ENCODE data around the gene RS1.

RS1 gene

DNA sequence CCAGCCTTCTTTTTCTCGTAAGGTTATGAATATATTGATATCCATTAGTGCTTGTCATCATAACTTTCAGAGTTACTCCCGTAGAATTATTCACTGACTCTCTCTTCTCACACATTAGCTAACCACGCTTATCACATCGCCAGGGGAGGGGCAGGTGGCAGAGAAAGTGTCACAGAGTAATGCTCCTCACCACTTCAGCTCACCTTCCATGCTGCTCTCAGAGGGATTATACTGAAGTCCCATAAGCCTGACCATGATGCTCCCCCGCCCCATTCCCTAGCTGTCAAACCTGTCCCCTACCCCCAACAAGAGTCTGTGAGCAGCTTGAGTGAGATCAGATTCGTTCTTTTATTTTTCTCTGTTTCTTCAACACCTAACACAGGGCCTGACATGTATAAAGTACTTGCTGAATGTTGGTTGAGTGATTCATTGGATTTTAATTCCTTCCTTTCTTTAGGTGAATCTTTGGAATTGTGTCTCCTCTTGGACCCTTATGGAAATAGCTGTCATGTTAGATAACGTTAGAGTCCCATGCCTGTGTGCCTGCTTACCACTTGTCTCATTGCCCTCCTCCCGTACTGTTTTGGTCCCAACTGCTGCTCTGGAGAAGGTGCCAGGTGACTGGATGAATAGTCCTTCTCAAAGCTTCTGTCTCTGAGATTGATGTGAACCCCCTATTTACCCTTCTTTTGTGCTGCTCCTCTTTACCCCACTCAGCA is 55.1 kb downstream of the RS1 start:
- no peak overlapping the region for H3K4me3 ChIP-seq (ENCODE audit: low read length)
- peaks cover 6% of the 10 kb centered on the region for H3K36me3 ChIP-seq (ENCODE audit: insufficient read depth, low read length)
- H3K27me3 ChIP-seq (ENCODE audit: insufficient read depth, low read length), result no peaks in the 10 kb centered on the region
- H3K4me1 ChIP-seq (ENCODE audit: insufficient read depth, low read length), result peaks cover 9% of the 10 kb centered on the region
- no peak overlapping the region for H2AFZ ChIP-seq (ENCODE audit: low read depth, low read length)
- no peaks in the 10 kb centered on the region for H3K9me3 ChIP-seq (ENCODE audit: low read length)

- Histone ChIP-seq H3K4me1 (ENCODE audit: insufficient read depth, low read length) (peaks cover 9% of the 10 kb centered on the region), H3K9me3 (ENCODE audit: low read length) (no peaks in the 10 kb centered on the region), H2AFZ (ENCODE audit: low read depth, low read length) (no peak overlapping the region), H3K27me3 (ENCODE audit: insufficient read depth, low read length) (no peaks in the 10 kb centered on the region), H3K4me3 (ENCODE audit: low read length) (no peak overlapping the region), H3K36me3 (ENCODE audit: insufficient read depth, low read length) (peaks cover 6% of the 10 kb centered on the region)
Observed at GRCh38 chrX:18613930-18614639, 57.8 kb downstream of the RS1 start.

- Histone ChIP-seq H3K9me3 (ENCODE audit: low read length) (no peaks in the 10 kb centered on the region), H3K36me3 (ENCODE audit: insufficient read depth, low read length) (peaks cover 7% of the 10 kb centered on the region), H3K27me3 (ENCODE audit: insufficient read depth, low read length) (no peaks in the 10 kb centered on the region), H3K4me3 (ENCODE audit: low read length) (no peak overlapping the region), H3K4me1 (ENCODE audit: insufficient read depth, low read length) (no peaks in the 10 kb centered on the region), H2AFZ (ENCODE audit: low read depth, low read length) (no peak overlapping the region)
Observed at GRCh38 chrX:18607966-18608365, 63.9 kb downstream of the RS1 start.

DNA sequence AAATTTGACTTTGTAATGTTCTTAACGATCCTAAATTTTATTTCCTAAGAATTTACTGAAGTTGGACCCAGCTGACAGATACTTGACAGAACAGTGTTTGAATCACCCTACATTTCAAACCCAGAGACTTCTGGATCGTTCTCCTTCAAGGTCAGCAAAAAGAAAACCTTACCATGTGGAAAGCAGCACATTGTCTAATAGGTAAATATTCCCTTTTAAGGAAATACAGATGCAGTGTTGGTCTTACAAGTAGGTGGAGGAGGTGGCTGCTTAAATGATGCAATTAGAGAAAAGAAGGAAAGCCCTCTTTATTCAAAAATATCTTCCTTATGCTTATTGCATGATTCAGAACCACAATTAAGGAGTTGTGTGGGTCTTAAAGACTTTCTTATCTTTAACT is 73.5 kb downstream of the RS1 start:
- H3K4me3 ChIP-seq (ENCODE audit: low read length), result no peak overlapping the region
- H3K4me1 ChIP-seq (ENCODE audit: insufficient read depth, low read length), result no peaks in the 10 kb centered on the region
- no peaks in the 10 kb centered on the region for H3K36me3 ChIP-seq (ENCODE audit: insufficient read depth, low read length)
- no peaks in the 10 kb centered on the region for H3K9me3 ChIP-seq (ENCODE audit: low read length)
- no peak overlapping the region for H2AFZ ChIP-seq (ENCODE audit: low read depth, low read length)
- H3K27me3 ChIP-seq (ENCODE audit: insufficient read depth, low read length), result no peaks in the 10 kb centered on the region

DNA sequence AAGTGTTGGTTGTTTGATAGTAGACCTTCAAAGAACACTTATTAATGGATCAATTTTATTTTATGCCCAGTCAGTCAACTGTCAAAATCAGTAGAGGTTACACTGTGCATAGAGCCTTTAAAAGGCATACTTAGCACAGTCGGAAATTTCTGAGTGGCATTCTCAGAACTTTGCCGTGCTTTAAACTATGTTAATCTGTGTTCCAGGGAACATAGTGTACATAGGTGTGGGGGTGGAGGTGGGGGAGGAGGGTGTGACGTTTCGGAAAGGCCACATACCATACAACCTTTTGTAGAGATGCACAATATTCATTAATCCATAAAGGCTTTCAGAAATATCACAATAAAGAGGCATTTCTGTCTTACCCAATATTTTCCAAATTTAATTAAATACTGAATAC is 75.8 kb downstream of the RS1 start:
- Histone ChIP-seq H3K27me3 (ENCODE audit: insufficient read depth, low read length) (no peaks in the 10 kb centered on the region), H3K9me3 (ENCODE audit: low read length) (no peaks in the 10 kb centered on the region), H3K36me3 (ENCODE audit: insufficient read depth, low read length) (no peaks in the 10 kb centered on the region), H3K4me1 (ENCODE audit: insufficient read depth, low read length) (no peaks in the 10 kb centered on the region), H3K4me3 (ENCODE audit: low read length) (no peak overlapping the region), H2AFZ (ENCODE audit: low read depth, low read length) (no peak overlapping the region)

DNA sequence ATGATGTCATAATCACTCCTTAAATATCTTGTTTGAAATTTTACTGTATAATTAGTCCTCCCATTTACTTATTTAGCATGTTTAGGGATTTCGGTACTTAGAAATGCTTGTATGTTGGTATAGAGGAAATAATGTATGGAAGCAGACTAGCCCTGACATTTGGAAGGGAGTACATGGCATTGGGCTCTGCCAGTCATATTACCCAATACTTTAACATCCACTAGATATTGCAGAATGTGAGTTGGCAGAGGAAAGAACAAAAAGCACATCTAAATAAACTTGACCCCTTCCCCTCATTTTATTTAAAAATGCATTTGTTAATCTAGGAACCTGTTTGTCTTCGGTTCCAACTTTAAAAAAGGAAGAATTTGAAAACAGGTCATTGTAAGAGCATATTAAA is 77.8 kb downstream of the RS1 start:
- H3K36me3 ChIP-seq (ENCODE audit: insufficient read depth, low read length), result no peaks in the 10 kb centered on the region
- no peak overlapping the region for H2AFZ ChIP-seq (ENCODE audit: low read depth, low read length)
- H3K27me3 ChIP-seq (ENCODE audit: insufficient read depth, low read length), result no peaks in the 10 kb centered on the region
- H3K9me3 ChIP-seq (ENCODE audit: low read length), result no peaks in the 10 kb centered on the region
- no peaks in the 10 kb centered on the region for H3K4me1 ChIP-seq (ENCODE audit: insufficient read depth, low read length)
- H3K4me3 ChIP-seq (ENCODE audit: low read length), result no peak overlapping the region

GRCh38 chrX:18591834-18592233 is 80.1 kb downstream of the RS1 start:
- Histone ChIP-seq H2AFZ (ENCODE audit: low read depth, low read length) (no peak overlapping the region), H3K4me1 (ENCODE audit: insufficient read depth, low read length) (no peaks in the 10 kb centered on the region), H3K36me3 (ENCODE audit: insufficient read depth, low read length) (peaks cover 2% of the 10 kb centered on the region), H3K4me3 (ENCODE audit: low read length) (no peak overlapping the region), H3K27me3 (ENCODE audit: insufficient read depth, low read length) (no peaks in the 10 kb centered on the region), H3K9me3 (ENCODE audit: low read length) (no peaks in the 10 kb centered on the region)
